Measurements from ENCODE around the gene C5orf63.
A peak's percentile ranks its signal among the peaks of the same experiment; 100 is the strongest.
"Not testable (repeated sequence)": the region's sequence is repeated elsewhere in the genome, so short reads cannot be mapped to it uniquely, and the experiment has no call there.

Gene C5orf63

GRCh38 chr5:127061537-127061936, 11.8 kb downstream of the C5orf63 start:
- no peaks in the 10 kb centered on the region for H4K20me1 ChIP-seq
- H3K36me3 ChIP-seq, result peaks cover under 1% of the 10 kb centered on the region

GRCh38 chr5:127060470-127060985, 12.8 kb downstream of the C5orf63 start:
- H3K27ac ChIP-seq, result no peak overlapping the region
- H3K27me3 ChIP-seq, result no peaks in the 10 kb centered on the region
- no peaks in the 10 kb centered on the region for H4K20me1 ChIP-seq
- H3K4me3 ChIP-seq, result no peak overlapping the region
- H3K36me3 ChIP-seq, result peaks cover 8% of the 10 kb centered on the region
- H3K4me2 ChIP-seq, result no peak overlapping the region
- H3K4me1 ChIP-seq, result peaks cover 14% of the 10 kb centered on the region; the same call in 1 of the 2 replicates
- peaks cover 12% of the 10 kb centered on the region for H3K9me3 ChIP-seq
- no peak for TF ChIP-seq Cebpa-rat (IDR thresholded peaks at IDR 0.05)
- no peak overlapping the region for H3K9ac ChIP-seq

More at GRCh38 chr5:127061537-127061936, 11.8 kb downstream of the C5orf63 start:
- no peak overlapping the region for H3K9ac ChIP-seq
- peaks cover 3% of the 10 kb centered on the region for H3K9me3 ChIP-seq
- H3K4me1 ChIP-seq, result peaks cover 13% of the 10 kb centered on the region; the same call in 1 of the 2 replicates
- H3K4me2 ChIP-seq, result no peak overlapping the region
- H3K4me3 ChIP-seq, result no peak overlapping the region
- no peak for TF ChIP-seq Cebpa-rat (IDR thresholded peaks at IDR 0.05)
- H3K27me3 ChIP-seq, result no peaks in the 10 kb centered on the region
- H3K27ac ChIP-seq, result no peak overlapping the region

GRCh38 chr5:127056896-127057295, 16.4 kb downstream of the C5orf63 start:
- Histone ChIP-seq H3K27ac (no peak overlapping the region), H3K27me3 (no peaks in the 10 kb centered on the region), H3K9me3 (peaks cover 18% of the 10 kb centered on the region), H3K4me1 (peaks cover 14% of the 10 kb centered on the region; the same call in 1 of the 2 replicates), H3K4me2 (peak overlapping the region; percentile 36), H3K4me3 (no peak overlapping the region), H4K20me1 (no peaks in the 10 kb centered on the region), H3K36me3 (peaks cover 8% of the 10 kb centered on the region), H3K9ac (no peak overlapping the region)
- no peak for TF ChIP-seq Cebpa-rat (IDR thresholded peaks at IDR 0.05)

- Histone ChIP-seq H3K36me3 (peaks cover 8% of the 10 kb centered on the region), H3K9ac (no peak overlapping the region), H4K20me1 (no peaks in the 10 kb centered on the region), H3K27me3 (no peaks in the 10 kb centered on the region), H3K27ac (no peak overlapping the region), H3K9me3 (peaks cover 18% of the 10 kb centered on the region), H3K4me1 (peaks cover 14% of the 10 kb centered on the region; the same call in 1 of the 2 replicates), H3K4me2 (peak overlapping the region; percentile 36; the same call in 1 of the 2 replicates), H3K4me3 (no peak overlapping the region)
- no peak for TF ChIP-seq Cebpa-rat (IDR thresholded peaks at IDR 0.05)
These were observed 17.2 kb downstream of the C5orf63 start for GRCh38 chr5:127055880-127056653.

GRCh38 chr5:127053551-127053950, 19.8 kb downstream of the C5orf63 start:
- H4K20me1 ChIP-seq, H3K36me3 ChIP-seq, H3K4me2 ChIP-seq, H3K4me3 ChIP-seq, H3K9ac ChIP-seq, H3K27me3 ChIP-seq, H3K27ac ChIP-seq: not testable (repeated sequence)
- H3K9me3 ChIP-seq, result peaks cover 18% of the 10 kb centered on the region
- peaks cover 14% of the 10 kb centered on the region; the same call in 1 of the 2 replicates for H3K4me1 ChIP-seq

GRCh38 chr5:127053049-127053448, 20.3 kb downstream of the C5orf63 start:
- peaks cover 8% of the 10 kb centered on the region for H3K36me3 ChIP-seq
- no peaks in the 10 kb centered on the region for H4K20me1 ChIP-seq
- H3K9me3 ChIP-seq, result peaks cover 18% of the 10 kb centered on the region
- no peak overlapping the region for H3K27ac ChIP-seq
- no peaks in the 10 kb centered on the region for H3K27me3 ChIP-seq
- no peak overlapping the region for H3K4me2 ChIP-seq
- TF ChIP-seq Cebpa-rat (IDR thresholded peaks at IDR 0.05), result no peak
- no peak overlapping the region for H3K9ac ChIP-seq
- H3K4me1 ChIP-seq, result peaks cover 14% of the 10 kb centered on the region; the same call in 1 of the 2 replicates
- no peak overlapping the region for H3K4me3 ChIP-seq

- Histone ChIP-seq H3K27ac (no peak overlapping the region), H3K36me3 (peaks cover 8% of the 10 kb centered on the region), H3K4me2 (no peak overlapping the region), H4K20me1 (no peaks in the 10 kb centered on the region), H3K9me3 (peaks cover 16% of the 10 kb centered on the region), H3K4me1 (peaks cover 2% of the 10 kb centered on the region; the same call in 1 of the 2 replicates), H3K4me3 (no peak overlapping the region), H3K9ac (no peak overlapping the region), H3K27me3 (no peaks in the 10 kb centered on the region)
- TF ChIP-seq Cebpa-rat (IDR thresholded peaks at IDR 0.05), result no peak
These were observed 21.7 kb downstream of the C5orf63 start for GRCh38 chr5:127051591-127051990.

GRCh38 chr5:127046343-127047072, 26.8 kb downstream of the C5orf63 start:
- Histone ChIP-seq H3K9me3 (no peaks in the 10 kb centered on the region), H4K20me1 (no peaks in the 10 kb centered on the region), H3K4me2 (no peak overlapping the region), H3K4me1 (peaks cover 18% of the 10 kb centered on the region), H3K36me3 (no peaks in the 10 kb centered on the region), H3K4me3 (no peak overlapping the region), H3K27me3 (no peaks in the 10 kb centered on the region), H3K27ac (no peak overlapping the region), H3K9ac (no peak overlapping the region)
- no peak for TF ChIP-seq Cebpa-rat (IDR thresholded peaks at IDR 0.05)

- no peaks in the 10 kb centered on the region for H3K36me3 ChIP-seq
- no peaks in the 10 kb centered on the region for H3K9me3 ChIP-seq
- no peaks in the 10 kb centered on the region for H3K27me3 ChIP-seq
- no peak overlapping the region for H3K4me3 ChIP-seq
- H3K27ac ChIP-seq, result no peak overlapping the region
- H4K20me1 ChIP-seq, result no peaks in the 10 kb centered on the region
- H3K9ac ChIP-seq, result no peak overlapping the region
- peaks cover 31% of the 10 kb centered on the region for H3K4me1 ChIP-seq
- no peak for TF ChIP-seq Cebpa-rat (IDR thresholded peaks at IDR 0.05)
- no peak overlapping the region for H3K4me2 ChIP-seq
These were observed 30.7 kb downstream of the C5orf63 start for GRCh38 chr5:127042593-127042992.

- Histone ChIP-seq H4K20me1 (no peaks in the 10 kb centered on the region), H3K4me3 (no peak overlapping the region), H3K27me3 (no peaks in the 10 kb centered on the region), H3K4me2 (peak overlapping the region; percentile 55), H3K9me3 (no peaks in the 10 kb centered on the region), H3K27ac (no peak overlapping the region), H3K36me3 (no peaks in the 10 kb centered on the region), H3K4me1 (peaks cover 31% of the 10 kb centered on the region), H3K9ac (no peak overlapping the region)
- no peak for TF ChIP-seq Cebpa-rat (IDR thresholded peaks at IDR 0.05)
These were observed 31.7 kb downstream of the C5orf63 start for GRCh38 chr5:127041571-127041970.

Data from BLaER1 (cell line).